Smooth muscle cell (in vitro differentiated cells): ENCODE data around the gene TMEM203. TPM values are rescaled to one million over a fixed set of nuclear protein-coding genes. Genes with fewer than 3 reads are reported as not detected.
"Not testable (repeated sequence)": the region's sequence is repeated elsewhere in the genome, so short reads cannot be mapped to it uniquely, and the experiment has no call there.

ENCODE experiments used
- DNase-seq: peaks from one replicate; lab custom pipeline; 2025; ENCODE audit not compliant: unreplicated experiment; lab: John Stamatoyannopoulos, UW
- H2AFZ ChIP-seq: fragments of 200-600 bp; sonication (generic); 2 replicates; pipeline ENCODE4 v1.6.0; 2016; ENCODE audit warnings: antibody characterized with exemption, low read depth, mild to moderate bottlenecking
- H3F3A ChIP-seq: fragments of 200-600 bp; sonication (generic); 2 replicates; pipeline ENCODE4 v1.6.0; 2017; ENCODE audit warnings: antibody characterized with exemption, low read depth
- H3K27ac ChIP-seq: fragments of 200-600 bp; sonication (generic); 2 replicates; pipeline ENCODE4 v1.5.1; 2016; ENCODE audit warnings: low read depth, mild to moderate bottlenecking
- H3K27me3 ChIP-seq: fragments of 200-600 bp; sonication (generic); 2 replicates; pipeline ENCODE4 v1.6.1; 2016; ENCODE audit warnings: low read depth, mild to moderate bottlenecking
- H3K36me3 ChIP-seq: fragments of 200-600 bp; sonication (generic); 2 replicates; pipeline ENCODE4 v1.5.1; 2016; ENCODE audit warnings: low read depth
- H3K4me1 ChIP-seq: fragments of 200-600 bp; sonication (generic); 2 replicates; pipeline ENCODE4 v1.5.1; 2016; ENCODE audit warnings: low read depth
- H3K4me2 ChIP-seq: fragments of 200-600 bp; sonication (generic); 2 replicates; pipeline ENCODE4 v1.6.0; 2016; ENCODE audit warnings: mild to moderate bottlenecking
- H3K4me3 ChIP-seq: fragments of 200-600 bp; sonication (generic); 2 replicates; pipeline ENCODE4 v1.5.1; 2016; ENCODE audit warnings: mild to moderate bottlenecking
- H3K79me2 ChIP-seq: fragments of 200-600 bp; sonication (generic); 2 replicates; pipeline ENCODE4 v1.6.0; 2016; ENCODE audit warnings: low read depth, mild to moderate bottlenecking
- H3K9ac ChIP-seq: fragments of 200-600 bp; sonication (generic); 2 replicates; pipeline ENCODE4 v1.6.0; 2016; ENCODE audit warnings: low read depth
- H3K9me3 ChIP-seq: fragments of 200-600 bp; sonication (generic); replicated peaks from 2 replicates; pipeline ENCODE4 v1.5.1; 2016; ENCODE audit warnings: low read depth
- H4K20me1 ChIP-seq: fragments of 200-600 bp; sonication (generic); 2 replicates; pipeline ENCODE4 v1.6.0; 2016; ENCODE audit warnings: low read depth
- CTCF ChIP-seq: fragments of 200-600 bp; sonication (generic); IDR thresholded peaks from 2 replicates; pipeline ENCODE4 v1.5.1; 2017; ENCODE audit warnings: borderline replicate concordance, mild to moderate bottlenecking, antibody characterized with exemption; ENCODE audit not compliant: insufficient read depth, poor library complexity, severe bottlenecking
- whole genome bisulfite sequencing: methylation state at CpG from one replicate; pipeline ENCODE4 v1.1.7; 2016; ENCODE audit warnings: low lambda C conversion rate; 5-methylcytosine and 5-hydroxymethylcytosine counted together
- polyA plus RNA-seq: library from polyadenylated mRNA; unstranded; fragments of >200 nt; fragmentation: Nextera tagmentation; extraction: Ambion mirVana; gene quantifications from 2 replicates; pipeline ENCODE4 v1.2.1, GENCODE V29; 2016
- total RNA-seq: library from RNA; depleted of rRNA; stranded (reverse); fragments of >200 nt; gene quantifications from 2 replicates; pipeline ENCODE4 v1.2.3, GENCODE V29; 2014

Gene TMEM203
- total and polyA plus RNA-seq, 2 experiments from 2014 or later, result 31.0 to 55.1 TPM

- DNase-seq, result peak; percentile 86
- no peaks in the 10 kb centered on the region for H3K27me3 ChIP-seq
- WGBS, result under 1% methylated on average over 39 of the region's 58 CpGs
- H3K79me2 ChIP-seq, result peaks cover 38% of the 10 kb centered on the region
- peak overlapping the region; percentile 93 for H3K27ac ChIP-seq
- TF ChIP-seq CTCF, result no peak
- H4K20me1 ChIP-seq, result peaks cover 45% of the 10 kb centered on the region
- H2AFZ ChIP-seq, result peak overlapping the region; percentile 86
- peak overlapping the region; percentile 98 for H3K4me2 ChIP-seq
- H3K9me3 ChIP-seq, result no peaks in the 10 kb centered on the region
- H3K36me3 ChIP-seq, result no peaks in the 10 kb centered on the region
- H3K4me1 ChIP-seq, result peaks cover 13% of the 10 kb centered on the region
- H3K9ac ChIP-seq, result peak overlapping the region; percentile 81
- H3F3A ChIP-seq, result peaks cover 25% of the 10 kb centered on the region
- H3K4me3 ChIP-seq, result peak overlapping the region; percentile 82
Observed at GRCh38 chr9:137240318-137240840, 34.9 kb upstream of the TMEM203 start.

DNA sequence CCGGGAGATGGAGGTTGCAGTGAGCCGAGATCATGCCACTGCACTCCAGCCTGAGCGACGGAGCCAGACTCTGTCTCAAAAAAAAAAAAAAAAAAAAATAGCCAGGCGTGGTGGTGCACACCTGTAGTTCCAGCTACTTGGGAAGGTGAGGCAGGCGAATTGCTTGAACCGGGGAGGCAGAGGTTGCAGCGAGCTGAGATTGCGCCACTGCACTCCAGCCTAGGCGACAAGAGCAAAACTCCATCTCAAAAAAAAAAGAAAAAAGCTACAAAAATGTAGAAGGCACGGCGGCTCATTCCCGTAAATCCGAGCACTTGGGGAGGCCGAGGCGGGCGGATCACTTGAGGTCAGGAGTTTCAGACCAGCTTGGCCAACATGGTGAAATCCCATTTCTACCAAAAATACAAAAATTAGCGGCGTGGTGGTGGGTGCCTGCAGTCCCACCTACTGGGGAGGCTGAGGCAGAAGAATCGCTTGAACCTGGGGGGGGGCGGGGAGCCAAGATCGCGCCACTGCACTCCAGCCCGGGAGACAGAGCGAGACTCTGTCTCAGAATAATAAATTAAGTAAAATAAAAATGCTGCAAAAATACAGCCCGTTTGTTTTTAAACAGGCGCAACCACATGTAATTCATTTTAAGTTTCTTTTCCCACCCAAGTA is 34.2 kb upstream of the TMEM203 start:
- not testable (repeated sequence) for H3K36me3 ChIP-seq, H3K9me3 ChIP-seq, H3K27me3 ChIP-seq, DNase-seq
- Histone ChIP-seq H3K4me3 (peak overlapping the region; percentile 82), H3K9ac (peak overlapping the region; percentile 81), H3K27ac (peak overlapping the region; percentile 93), H4K20me1 (peaks cover 45% of the 10 kb centered on the region), H3F3A (peaks cover 25% of the 10 kb centered on the region), H3K79me2 (peaks cover 38% of the 10 kb centered on the region), H2AFZ (peak overlapping the region; percentile 86), H3K4me2 (peak overlapping the region; percentile 98), H3K4me1 (peaks cover 13% of the 10 kb centered on the region)
- WGBS, result 43% methylated on average over 23 of the region's 27 CpGs

GRCh38 chr9:137237759-137238726 is 32.6 kb upstream of the TMEM203 start:
- peaks cover 19% of the 10 kb centered on the region for H3F3A ChIP-seq

More at GRCh38 chr9:137237759-137238726, 32.6 kb upstream of the TMEM203 start:
- H3K4me2 ChIP-seq, result no peak overlapping the region
- no peaks in the 10 kb centered on the region for H3K27me3 ChIP-seq
- no peak overlapping the region for H3K27ac ChIP-seq
- TF ChIP-seq CTCF, result no peak
- H3K4me1 ChIP-seq, result peaks cover 13% of the 10 kb centered on the region
- no peak overlapping the region for H3K4me3 ChIP-seq
- H3K36me3 ChIP-seq, result no peaks in the 10 kb centered on the region
- H3K79me2 ChIP-seq, result peaks cover 31% of the 10 kb centered on the region
- DNase-seq, result no peak
- peaks cover 32% of the 10 kb centered on the region for H4K20me1 ChIP-seq
- H3K9me3 ChIP-seq, result no peaks in the 10 kb centered on the region
- no peak overlapping the region for H3K9ac ChIP-seq
- WGBS, result 84% methylated on average over 13 of the region's 13 CpGs
- H2AFZ ChIP-seq, result no peak overlapping the region
